Endothelial cell of umbilical vein (primary cell): ENCODE results near the gene MRPS23. TPM values are rescaled to one million over a fixed set of nuclear protein-coding genes. Genes with fewer than 3 reads are reported as not detected.
A peak's percentile ranks its signal among the peaks of the same experiment; 100 is the strongest.

Source experiments
- BruUV-seq: library from RNA; stranded (reverse); fragments of 400-500 nt; replicated peaks from 2 replicates; lab custom pipeline; 2021; lab: Mats Ljungman, UMichigan
- CTCF ChIA-PET: fragments of 300-600, 350-600 bp; sonication (Branson Sonifier 250); formaldehyde crosslinking; loops from one replicate; lab custom pipeline; 2021; ENCODE audit warnings: antibody characterized with exemption, inconsistent platforms; lab: Charles Lee
- POLR2A ChIA-PET: fragments of 300-600, 350-600 bp; sonication (Branson Sonifier 250); formaldehyde crosslinking; loops from one replicate; lab custom pipeline; 2021; ENCODE audit warnings: antibody characterized with exemption, inconsistent platforms; lab: Charles Lee
- DNase-seq: peaks from one replicate; pipeline ENCODE4 v3.0.0-alpha.2; 2011; ENCODE audit warnings: low read depth, low spot score
- FAIRE-seq: peaks from 2 replicates; lab custom pipeline; 2011; peaks lifted over from hg19 to GRCh38; lab: Jason Lieb, UNC
- H2AFZ ChIP-seq: 2 replicates; pipeline ENCODE4 v1.6.0; 2012; ENCODE audit warnings: low read depth, low read length, control low read depth, inconsistent platforms
- H3K27ac ChIP-seq: 2 replicates; pipeline ENCODE4 v1.5.1; 2011; ENCODE audit warnings: low read depth, mild to moderate bottlenecking, control low read depth, low read length, moderate library complexity; ENCODE audit not compliant: insufficient read depth
- H3K27me3 ChIP-seq, 2 experiments: 2 replicates each; pipeline versions ENCODE4 v1.6.0 to v1.6.1; 2011; ENCODE audit warnings: low read length in 2 of 2, mixed read lengths in 1 of 2; ENCODE audit not compliant: control insufficient read depth in 2 of 2, insufficient read depth in 2 of 2
- H3K36me3 ChIP-seq, 2 experiments: 2 replicates in 1 of 2; 3 replicates in 1 of 2; pipeline ENCODE4 v1.5.1; 2011; ENCODE audit warnings: low read length in 2 of 2, mild to moderate bottlenecking in 1 of 2, moderate library complexity in 1 of 2; ENCODE audit not compliant: control insufficient read depth in 2 of 2, insufficient read depth in 2 of 2; ENCODE audit errors: extremely low read depth in 1 of 2
- H3K4me1 ChIP-seq: 3 replicates; pipeline ENCODE4 v1.5.1; 2011; ENCODE audit warnings: mild to moderate bottlenecking, low read length; ENCODE audit not compliant: control insufficient read depth, insufficient read depth; ENCODE audit errors: extremely low read depth
- H3K4me2 ChIP-seq: 2 replicates; pipeline ENCODE4 v1.6.1; 2011; ENCODE audit warnings: low read length, control low read depth, mixed read lengths; ENCODE audit not compliant: insufficient read depth
- H3K4me3 ChIP-seq, 3 experiments: fragments of 200-600 bp in 1 of 3; sonication (generic), shearing (Covaris generic) in 1 of 3; replicated peaks in 1 of 3; 2 replicates each; pipeline ENCODE4 v1.5.1; 2011 to 2016; ENCODE audit warnings: control low read depth in 3 of 3, low read length in 3 of 3, mild to moderate bottlenecking in 2 of 3, inconsistent platforms in 1 of 3, low read depth in 1 of 3, moderate library complexity in 1 of 3; ENCODE audit not compliant: insufficient read depth in 1 of 3
- H3K79me2 ChIP-seq: 2 replicates; pipeline ENCODE4 v1.6.0; 2012; ENCODE audit warnings: low read length, inconsistent platforms; ENCODE audit not compliant: control insufficient read depth, insufficient read depth
- H3K9ac ChIP-seq: replicated peaks from 2 replicates; pipeline ENCODE3; 2011; ENCODE audit warnings: low read length, control low read depth; ENCODE audit not compliant: insufficient read depth; ENCODE audit errors: extremely low read depth
- H3K9me1 ChIP-seq: replicated peaks from 3 replicates; pipeline ENCODE4 v1.6.0; 2011; ENCODE audit warnings: mild to moderate bottlenecking, low read length; ENCODE audit not compliant: control insufficient read depth, insufficient read depth; ENCODE audit errors: extremely low read depth
- H3K9me3 ChIP-seq: replicated peaks from 2 replicates; pipeline ENCODE4 v1.5.1; 2012; ENCODE audit warnings: low read length, inconsistent platforms; ENCODE audit not compliant: control insufficient read depth, insufficient read depth
- H4K20me1 ChIP-seq: replicated peaks from 2 replicates; pipeline ENCODE3; 2011; ENCODE audit warnings: mild to moderate bottlenecking, low read length; ENCODE audit not compliant: control insufficient read depth, insufficient read depth; ENCODE audit errors: extremely low read depth
- EZH2 ChIP-seq: IDR thresholded peaks from 2 replicates; pipeline ENCODE4 v1.6.1; 2012; ENCODE audit warnings: borderline replicate concordance, low read depth, mild to moderate bottlenecking, moderate library complexity, low read length, inconsistent platforms; ENCODE audit not compliant: severe bottlenecking
- FOS ChIP-seq: IDR thresholded peaks from 2 replicates; pipeline ENCODE4 v1.6.1; 2011; ENCODE audit warnings: mild to moderate bottlenecking, low read length, moderate library complexity, borderline replicate concordance; ENCODE audit not compliant: insufficient read depth
- GATA2 ChIP-seq: IDR thresholded peaks from 2 replicates; pipeline ENCODE4 v1.7.0; 2011; ENCODE audit warnings: low read depth, mild to moderate bottlenecking, moderate library complexity, mixed read lengths, low read length; ENCODE audit not compliant: insufficient read length, insufficient read depth
- JUN ChIP-seq: IDR thresholded peaks from 2 replicates; pipeline ENCODE4 v1.6.1; 2011; ENCODE audit warnings: borderline replicate concordance, low read depth; ENCODE audit not compliant: insufficient read length, insufficient read depth
- MYC ChIP-seq: IDR thresholded peaks from one replicate; pipeline ENCODE4 v1.6.1; 2011; ENCODE audit warnings: mild to moderate bottlenecking, low read depth, low read length
- POLR2A ChIP-seq: IDR thresholded peaks from 2 replicates; pipeline ENCODE4 v1.6.1; 2012; ENCODE audit warnings: low read depth, mild to moderate bottlenecking, control low read depth, low read length
- POLR2AphosphoS5 ChIP-seq: IDR thresholded peaks from 2 replicates; pipeline ENCODE4 v1.6.1; 2012; ENCODE audit warnings: low read depth, mild to moderate bottlenecking, control low read depth, low read length, moderate library complexity; ENCODE audit not compliant: insufficient read depth
- dilution Hi-C: fragments of 300-500 bp; cut with MboI; formaldehyde crosslinking; loops from one replicate; pipeline ENCODE4 v1.15.0; 2019; ENCODE audit warnings: low sequenced_read_pairs; ENCODE audit not compliant: extremely low pct_ligation_motif_present
- intact Hi-C: fragments of 100-400 bp; cut with micrococcal nuclease; formaldehyde crosslinking; loops from one replicate; pipeline ENCODE4 v1.10.0; 2022
- polyA plus RNA-seq, 4 experiments: library from polyadenylated mRNA; depleted of rRNA in 3 of 4; stranded (reverse) in 3 of 4; unstranded in 1 of 4; fragments of >200 nt; gene quantifications; 2 replicates each; pipeline versions ENCODE4 v1.2.1 to v1.2.3, GENCODE V29; 2011 to 2012; ENCODE audit warnings: missing spikeins in 1 of 4
- total RNA-seq: library from RNA; stranded (reverse); gene quantifications from 2 replicates; pipeline ENCODE4 v1.2.3, GENCODE V29; 2021
- TF ChIP-seq, protein P1 (sequence below): IDR thresholded peaks from 2 replicates; pipeline ENCODE4 v1.6.1; 2011; ENCODE audit not compliant: insufficient read depth, insufficient read length
- TF ChIP-seq, protein P2 (sequence below), 2 donors: IDR thresholded peaks; 1 replicate in 1 of 2; 2 replicates in 1 of 2; pipeline ENCODE4 v1.5.1; 2011; ENCODE audit warnings: low read length in 2 of 2, mild to moderate bottlenecking in 2 of 2, moderate library complexity in 2 of 2, control low read depth in 1 of 2, inconsistent platforms in 1 of 2, low read depth in 1 of 2; ENCODE audit not compliant: insufficient read depth in 1 of 2; ENCODE audit errors: extremely low read depth in 1 of 2

MRPS23 gene
- total and polyA plus RNA-seq, 2 donors (not counting 3 experiments of a cell fraction or from before 2014, with no cell fraction given), result 39.9 to 46.2 TPM

DNA sequence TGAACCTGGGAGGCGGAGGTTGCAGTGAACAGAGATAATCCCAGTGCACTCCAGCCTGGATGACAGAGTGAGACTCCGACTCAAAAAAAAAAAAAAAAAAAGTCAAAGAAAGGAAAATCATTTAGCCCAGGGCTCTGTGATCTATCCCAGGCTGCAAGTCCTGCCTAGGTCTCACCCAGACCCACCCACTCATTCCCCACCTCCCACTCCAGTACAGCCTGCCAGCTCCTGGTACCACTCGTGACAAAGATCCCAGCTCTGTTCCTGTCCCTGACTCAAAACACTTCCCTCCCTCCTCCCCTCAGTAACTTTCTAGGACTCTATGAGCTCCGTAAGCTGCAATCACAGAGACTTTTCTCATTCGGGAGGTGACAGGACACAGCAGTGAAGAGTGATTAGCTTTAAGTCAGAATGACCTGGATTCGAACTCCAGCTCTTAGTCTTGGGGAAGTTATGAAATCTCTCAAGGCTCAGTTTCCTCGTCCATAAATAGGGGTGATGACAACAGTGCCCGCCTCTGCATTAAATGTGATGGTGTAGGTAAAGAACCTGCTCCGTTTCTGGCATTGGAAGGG, 28.0 kb upstream of the MRPS23 start:
- Histone ChIP-seq H3K79me2 (no peaks in the 10 kb centered on the region), H3K4me3 (no peak overlapping the region), H3K9ac (no peak overlapping the region), H3K27me3 (no peaks in the 10 kb centered on the region), H3K36me3 (peaks cover 0 to 2% of the 10 kb centered on the region in 2 experiments), H2AFZ (no peak overlapping the region), H3K4me2 (no peak overlapping the region), H3K27ac (no peak overlapping the region), H3K4me1 (peaks cover 55% of the 10 kb centered on the region), H3K9me3 (no peaks in the 10 kb centered on the region), H3K9me1 (no peaks in the 10 kb centered on the region), H4K20me1 (no peaks in the 10 kb centered on the region)
- FAIRE-seq, result peak; percentile 15
- BruUV-seq, result no TSS peak
- CTCF ChIA-PET, result interaction anchor here (1.2 to 5.7 kb wide), 11 partner anchors 10 to 122 kb away, joined by 3 to 45 read pairs (median 10); partner anchors contain the start of gene CUEDC1
- POLR2A ChIA-PET, result no interaction called here
- DNase-seq, result no peak
- TF ChIP-seq FOS (no peak), JUN (no peak), GATA2 (no peak), POLR2A (no peak), MYC (no peak), EZH2 (no peak), POLR2AphosphoS5 (no peak)
- TF ChIP-seq, protein P1, sequence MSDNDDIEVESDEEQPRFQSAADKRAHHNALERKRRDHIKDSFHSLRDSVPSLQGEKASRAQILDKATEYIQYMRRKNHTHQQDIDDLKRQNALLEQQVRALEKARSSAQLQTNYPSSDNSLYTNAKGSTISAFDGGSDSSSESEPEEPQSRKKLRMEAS, result no peak
- TF ChIP-seq, protein P2, sequence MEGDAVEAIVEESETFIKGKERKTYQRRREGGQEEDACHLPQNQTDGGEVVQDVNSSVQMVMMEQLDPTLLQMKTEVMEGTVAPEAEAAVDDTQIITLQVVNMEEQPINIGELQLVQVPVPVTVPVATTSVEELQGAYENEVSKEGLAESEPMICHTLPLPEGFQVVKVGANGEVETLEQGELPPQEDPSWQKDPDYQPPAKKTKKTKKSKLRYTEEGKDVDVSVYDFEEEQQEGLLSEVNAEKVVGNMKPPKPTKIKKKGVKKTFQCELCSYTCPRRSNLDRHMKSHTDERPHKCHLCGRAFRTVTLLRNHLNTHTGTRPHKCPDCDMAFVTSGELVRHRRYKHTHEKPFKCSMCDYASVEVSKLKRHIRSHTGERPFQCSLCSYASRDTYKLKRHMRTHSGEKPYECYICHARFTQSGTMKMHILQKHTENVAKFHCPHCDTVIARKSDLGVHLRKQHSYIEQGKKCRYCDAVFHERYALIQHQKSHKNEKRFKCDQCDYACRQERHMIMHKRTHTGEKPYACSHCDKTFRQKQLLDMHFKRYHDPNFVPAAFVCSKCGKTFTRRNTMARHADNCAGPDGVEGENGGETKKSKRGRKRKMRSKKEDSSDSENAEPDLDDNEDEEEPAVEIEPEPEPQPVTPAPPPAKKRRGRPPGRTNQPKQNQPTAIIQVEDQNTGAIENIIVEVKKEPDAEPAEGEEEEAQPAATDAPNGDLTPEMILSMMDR (IDR thresholded peaks at IDR 0.05; ENCODE audit: extremely low read depth in 1 of 2, insufficient read depth in 1 of 2, low read depth in 1 of 2, low read length in 2 of 2), result no peak
- dilution Hi-C loops, result no loop called here
- intact Hi-C loops, result no loop called here
